Activated B cell treated with CpG ODN at 0.5 μM for 24 hours (primary cell): ENCODE data around the gene TATDN2. TPM values are rescaled to one million over a fixed set of nuclear protein-coding genes. Genes with fewer than 3 reads are reported as not detected.
A peak's percentile ranks its signal among the peaks of the same experiment; 100 is the strongest.

Source experiments
- ATAC-seq: fragments of 200-7000 bp; cut with Tn5 transposase; one replicate; pipeline ENCODE4 v1.10.0; 2021; ENCODE audit warnings: low read depth, mild to moderate bottlenecking, moderate library complexity
- CTCF ChIA-PET: fragments of 350-600 bp; sonication (Branson Sonifier 250); formaldehyde crosslinking; loops from one replicate; lab custom pipeline; 2021; ENCODE audit warnings: antibody characterized with exemption; lab: Charles Lee
- POLR2A ChIA-PET: fragments of 350-600 bp; sonication (Branson Sonifier 250); formaldehyde crosslinking; loops from one replicate; lab custom pipeline; 2021; ENCODE audit warnings: antibody characterized with exemption; lab: Charles Lee
- DNase-seq: peaks from one replicate; pipeline ENCODE4 v3.0.0; 2022
- H3K27ac Mint-ChIP-seq: one replicate; pipeline ENCODE4 v1.8.0; 2020; ENCODE audit warnings: mixed read lengths
- H3K27me3 Mint-ChIP-seq: one replicate; pipeline ENCODE4 v1.8.0; 2021; ENCODE audit warnings: mixed read lengths
- H3K36me3 Mint-ChIP-seq: one replicate; pipeline ENCODE4 v1.8.0; 2021; ENCODE audit warnings: low read depth, mixed read lengths
- H3K4me1 Mint-ChIP-seq: one replicate; pipeline ENCODE4 v1.8.0; 2021; ENCODE audit warnings: mixed read lengths
- H3K4me3 Mint-ChIP-seq: one replicate; pipeline ENCODE4 v1.8.0; 2020; ENCODE audit warnings: mild to moderate bottlenecking, mixed read lengths
- H3K9me3 Mint-ChIP-seq: one replicate; pipeline ENCODE4 v1.8.0; 2020; ENCODE audit warnings: mixed read lengths
- intact Hi-C: fragments of 100-400 bp; cut with micrococcal nuclease; formaldehyde crosslinking; loops from one replicate; pipeline ENCODE4 v1.15.1; 2024
- total RNA-seq: library from RNA; stranded (reverse); gene quantifications from 2 replicates; pipeline ENCODE4 v1.2.3, GENCODE V29; 2022
- TF ChIP-seq, protein P1 (sequence below): fragments of 200-600 bp; IDR thresholded peaks from one replicate; pipeline ENCODE4 v1.8.0; 2022; ENCODE audit warnings: antibody characterized with exemption, mild to moderate bottlenecking

TATDN2 gene
- total RNA-seq, 1 donor from 2014 or later: 55.6 TPM

DNA sequence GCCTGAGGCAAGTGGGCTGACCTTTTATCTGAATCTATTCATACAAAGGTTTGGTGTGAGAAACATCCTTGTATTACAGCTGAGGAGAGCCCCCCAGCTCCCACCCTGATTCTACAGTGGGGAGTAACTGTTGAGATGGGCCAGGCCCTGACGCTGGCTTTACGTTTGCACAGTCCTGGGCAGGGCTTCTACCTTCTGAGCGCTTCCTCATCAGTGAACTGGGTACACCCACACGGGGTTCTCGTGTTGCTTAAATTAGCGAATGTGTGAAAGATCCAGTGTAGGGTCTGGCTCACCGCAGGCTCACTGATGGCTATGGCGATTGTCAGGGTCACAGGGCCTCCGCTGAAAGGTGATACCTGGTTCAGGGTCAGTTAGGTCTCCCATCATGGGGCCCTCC is 51.8 kb downstream of the TATDN2 start:
- H3K4me3 Mint-ChIP-seq: no peak overlapping the region
- intact Hi-C loops: no loop called here
- TF ChIP-seq, protein P1, sequence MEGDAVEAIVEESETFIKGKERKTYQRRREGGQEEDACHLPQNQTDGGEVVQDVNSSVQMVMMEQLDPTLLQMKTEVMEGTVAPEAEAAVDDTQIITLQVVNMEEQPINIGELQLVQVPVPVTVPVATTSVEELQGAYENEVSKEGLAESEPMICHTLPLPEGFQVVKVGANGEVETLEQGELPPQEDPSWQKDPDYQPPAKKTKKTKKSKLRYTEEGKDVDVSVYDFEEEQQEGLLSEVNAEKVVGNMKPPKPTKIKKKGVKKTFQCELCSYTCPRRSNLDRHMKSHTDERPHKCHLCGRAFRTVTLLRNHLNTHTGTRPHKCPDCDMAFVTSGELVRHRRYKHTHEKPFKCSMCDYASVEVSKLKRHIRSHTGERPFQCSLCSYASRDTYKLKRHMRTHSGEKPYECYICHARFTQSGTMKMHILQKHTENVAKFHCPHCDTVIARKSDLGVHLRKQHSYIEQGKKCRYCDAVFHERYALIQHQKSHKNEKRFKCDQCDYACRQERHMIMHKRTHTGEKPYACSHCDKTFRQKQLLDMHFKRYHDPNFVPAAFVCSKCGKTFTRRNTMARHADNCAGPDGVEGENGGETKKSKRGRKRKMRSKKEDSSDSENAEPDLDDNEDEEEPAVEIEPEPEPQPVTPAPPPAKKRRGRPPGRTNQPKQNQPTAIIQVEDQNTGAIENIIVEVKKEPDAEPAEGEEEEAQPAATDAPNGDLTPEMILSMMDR: no peak
- POLR2A ChIA-PET: interaction anchor here (0.5 kb wide), 1 partner anchor 903 kb away, joined by 6 read pairs; the partner anchor contains the start of gene SETD5
- H3K4me1 Mint-ChIP-seq: peaks cover 8% of the 10 kb centered on the region
- no peaks in the 10 kb centered on the region for H3K27me3 Mint-ChIP-seq
- DNase-seq (no peak), ATAC-seq (no peak)
- CTCF ChIA-PET: no interaction called here
- H3K9me3 Mint-ChIP-seq: no peaks in the 10 kb centered on the region
- H3K36me3 Mint-ChIP-seq: peaks cover 66% of the 10 kb centered on the region
- H3K27ac Mint-ChIP-seq: peak overlapping the region; percentile 47

DNA sequence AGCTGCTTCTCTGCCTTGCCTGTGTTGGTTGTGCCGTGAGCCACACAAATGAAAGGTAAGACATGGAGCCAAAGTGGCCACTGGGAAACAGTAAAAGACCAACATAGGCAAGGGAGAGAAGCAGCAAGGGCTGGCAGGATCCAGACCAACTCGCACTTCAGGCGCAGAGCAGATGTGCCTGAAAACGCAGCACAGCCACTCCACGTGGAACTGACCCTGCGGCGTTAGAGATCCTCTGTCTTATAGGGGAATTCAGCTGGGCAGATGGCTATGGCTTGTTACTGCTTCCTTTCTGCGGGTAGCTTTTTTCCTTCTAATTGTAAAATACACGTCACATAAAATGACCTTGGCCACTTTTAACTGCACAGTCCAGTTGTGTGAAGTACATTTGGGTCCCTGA is 54.8 kb downstream of the TATDN2 start:
- Mint-ChIP-seq H3K9me3 (no peaks in the 10 kb centered on the region), H3K4me3 (no peak overlapping the region), H3K36me3 (peaks cover 83% of the 10 kb centered on the region), H3K27me3 (no peaks in the 10 kb centered on the region), H3K4me1 (peaks cover 8% of the 10 kb centered on the region), H3K27ac (no peak overlapping the region)
- DNase-seq (no peak), ATAC-seq (no peak)
- ChIA-PET POLR2A (no interaction called here), CTCF (no interaction called here)
- intact Hi-C loops: no loop called here
- TF ChIP-seq, protein P1: no peak

DNA sequence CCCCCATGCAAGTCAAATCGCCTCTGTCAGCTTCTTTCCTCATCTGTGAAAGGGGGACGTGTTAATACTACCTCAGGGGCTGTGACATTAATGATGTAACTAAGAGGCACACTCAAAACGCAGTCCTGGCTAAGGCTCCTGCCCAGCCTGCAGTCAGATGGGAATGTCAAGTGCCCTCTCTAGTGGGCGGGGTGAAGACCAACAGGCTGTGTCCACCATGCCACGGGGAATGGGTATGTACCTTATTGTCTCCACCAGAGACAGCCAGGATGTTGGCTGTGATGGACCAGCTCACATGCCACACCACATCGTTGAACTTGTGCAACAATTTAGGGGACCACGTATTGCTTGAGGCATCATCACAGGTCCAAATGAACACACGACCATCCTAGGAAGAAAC is 55.5 kb downstream of the TATDN2 start:
- ATAC-seq: no peak
- peaks cover 8% of the 10 kb centered on the region for H3K4me1 Mint-ChIP-seq
- ChIA-PET POLR2A (interaction anchor here (1.2 kb wide), 1 partner anchor 17 kb away, joined by 3 read pairs; the partner anchor contains the start of gene SEC13), CTCF (no interaction called here)
- no peak for DNase-seq
- H3K36me3 Mint-ChIP-seq: peaks cover 86% of the 10 kb centered on the region
- H3K27ac Mint-ChIP-seq: no peak overlapping the region
- H3K9me3 Mint-ChIP-seq: no peaks in the 10 kb centered on the region
- H3K4me3 Mint-ChIP-seq: no peak overlapping the region
- intact Hi-C loops: no loop called here
- no peaks in the 10 kb centered on the region for H3K27me3 Mint-ChIP-seq
- TF ChIP-seq, protein P1: no peak

DNA sequence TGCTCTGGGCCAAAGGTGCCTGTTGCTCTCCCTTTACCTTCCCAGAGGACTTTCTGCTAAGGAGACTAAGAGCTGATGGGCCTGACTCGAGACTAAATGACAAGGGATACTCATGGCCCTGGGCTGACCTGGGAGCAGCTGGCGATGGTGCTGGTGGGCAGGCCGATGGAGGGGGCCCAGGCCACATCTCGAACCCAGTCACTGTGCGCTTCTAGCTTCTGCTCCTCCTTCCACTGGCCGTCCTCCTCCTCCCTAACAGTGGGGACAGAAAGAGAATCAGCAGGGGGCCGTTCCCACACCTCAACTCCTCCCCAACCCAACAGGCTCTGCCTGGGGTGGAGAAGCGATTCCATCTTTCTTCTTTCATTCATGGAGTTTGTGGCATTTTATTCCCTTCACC is 56.6 kb downstream of the TATDN2 start:
- no peaks in the 10 kb centered on the region for H3K27me3 Mint-ChIP-seq
- DNase-seq: no peak
- POLR2A ChIA-PET: interaction anchor here (1.2 to 1.6 kb wide), 2 partner anchors 12 to 16 kb away, joined by 3 to 4 read pairs; partner anchors contain the start of genes GHRL and SEC13
- peaks cover under 1% of the 10 kb centered on the region for H3K4me1 Mint-ChIP-seq
- ATAC-seq: no peak
- no peak overlapping the region for H3K27ac Mint-ChIP-seq
- H3K4me3 Mint-ChIP-seq: no peak overlapping the region
- intact Hi-C loops: no loop called here
- no peaks in the 10 kb centered on the region for H3K9me3 Mint-ChIP-seq
- CTCF ChIA-PET: no interaction called here
- peaks cover 84% of the 10 kb centered on the region for H3K36me3 Mint-ChIP-seq
- TF ChIP-seq, protein P1: no peak

DNA sequence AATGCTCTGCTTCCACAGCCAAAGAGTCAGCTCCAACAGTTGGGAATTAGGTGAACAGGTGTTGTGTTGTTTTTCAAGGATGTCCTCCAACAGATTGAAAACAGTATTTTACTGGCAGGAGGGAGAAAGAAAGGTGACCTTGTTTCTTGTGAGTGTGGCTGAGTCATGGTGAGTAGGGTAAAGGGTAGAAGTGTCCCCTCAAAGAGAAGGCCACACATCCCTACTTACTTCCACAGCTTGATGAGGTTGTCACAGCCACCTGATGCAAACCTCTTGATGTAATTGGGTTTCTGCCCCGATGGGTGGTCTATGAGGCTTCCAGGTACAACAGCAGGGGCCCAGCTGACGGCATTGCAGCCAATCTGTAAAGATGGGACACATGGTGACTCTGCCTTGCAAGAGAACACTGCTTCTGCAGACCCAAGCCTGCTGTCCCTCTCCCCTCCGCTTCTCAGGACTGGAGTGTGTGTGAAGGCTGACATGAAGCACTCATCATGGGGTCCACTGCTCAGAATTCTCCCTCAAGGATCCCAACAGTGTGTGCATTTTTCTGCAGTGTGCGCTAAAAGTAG is 57.2 kb downstream of the TATDN2 start:
- intact Hi-C loops: no loop called here
- CTCF ChIA-PET: interaction anchor here (1.4 kb wide), 1 partner anchor 31 kb away, joined by 3 read pairs; no protein-coding TSS in a partner anchor
- H3K9me3 Mint-ChIP-seq: no peaks in the 10 kb centered on the region
- H3K4me1 Mint-ChIP-seq: no peaks in the 10 kb centered on the region
- TF ChIP-seq, protein P1: no peak
- POLR2A ChIA-PET: interaction anchor here (1.6 kb wide), 1 partner anchor 12 kb away, joined by 4 read pairs; the partner anchor contains the start of gene GHRL
- H3K27ac Mint-ChIP-seq: no peak overlapping the region
- no peak for DNase-seq
- no peak for ATAC-seq
- no peaks in the 10 kb centered on the region for H3K27me3 Mint-ChIP-seq
- H3K4me3 Mint-ChIP-seq: no peak overlapping the region
- H3K36me3 Mint-ChIP-seq: peaks cover 87% of the 10 kb centered on the region
